GM23338 (cell line): ENCODE data around the gene PID1. TPM values are rescaled to one million over a fixed set of nuclear protein-coding genes. Genes with fewer than 3 reads are reported as not detected.

Experiments used
- ATAC-seq: fragments of 200-7000 bp; cut with Tn5 transposase; 3 replicates; pipeline ENCODE4 v1.9.1; 2020
- DNase-seq: peaks from one replicate; pipeline ENCODE4 v3.0.0-alpha.2; 2015; ENCODE audit warnings: low spot score
- H2AFZ ChIP-seq: fragments of 200-600 bp; sonication (generic); 2 replicates; pipeline ENCODE4 v1.8.0; 2016; ENCODE audit warnings: antibody characterized with exemption, mild to moderate bottlenecking, moderate library complexity
- H3F3A ChIP-seq: fragments of 200-600 bp; sonication (generic); replicated peaks from 2 replicates; pipeline ENCODE4 v1.8.0; 2017; ENCODE audit warnings: antibody characterized with exemption, mixed run types, low read depth
- H3K27ac ChIP-seq: fragments of 200-600 bp; sonication (generic); 2 replicates; pipeline ENCODE4 v1.6.1; 2016; ENCODE audit warnings: low read depth
- H3K27me3 ChIP-seq: fragments of 200-600 bp; sonication (generic); 2 replicates; pipeline ENCODE4 v1.8.0; 2016; ENCODE audit warnings: mild to moderate bottlenecking, mixed run types, moderate library complexity; ENCODE audit not compliant: insufficient read depth
- H3K36me3 ChIP-seq: fragments of 200-600 bp; sonication (generic); 2 replicates; pipeline ENCODE4 v1.8.0; 2016; ENCODE audit warnings: mild to moderate bottlenecking; ENCODE audit not compliant: insufficient read depth
- H3K4me1 ChIP-seq: fragments of 200-600 bp; sonication (generic); 2 replicates; pipeline ENCODE4 v1.8.0; 2016; ENCODE audit warnings: mild to moderate bottlenecking, moderate library complexity; ENCODE audit not compliant: insufficient read depth
- H3K4me2 ChIP-seq: fragments of 200-600 bp; sonication (generic); 2 replicates; pipeline ENCODE4 v1.7.1; 2017; ENCODE audit warnings: mixed run types
- H3K4me3 ChIP-seq: fragments of 200-600 bp; sonication (generic); 2 replicates; pipeline ENCODE4 v1.6.1; 2016; ENCODE audit warnings: mixed run types
- H3K79me2 ChIP-seq: fragments of 200-600 bp; sonication (generic); replicated peaks from 2 replicates; pipeline ENCODE4 v1.8.0; 2017; ENCODE audit warnings: mild to moderate bottlenecking; ENCODE audit not compliant: insufficient read depth
- H3K9me2 ChIP-seq: fragments of 200-600 bp; sonication (generic); 2 replicates; pipeline ENCODE4 v1.8.0; 2017; ENCODE audit not compliant: insufficient read depth
- H4K20me1 ChIP-seq: fragments of 200-600 bp; sonication (generic); replicated peaks from 2 replicates; pipeline ENCODE4 v1.8.0; 2017; ENCODE audit warnings: mild to moderate bottlenecking; ENCODE audit not compliant: insufficient read depth
- H3K27ac Mint-ChIP-seq: 2 replicates; pipeline ENCODE4 v1.8.0; 2020; ENCODE audit warnings: inconsistent platforms, mild to moderate bottlenecking, moderate library complexity, mixed read lengths
- H3K27me3 Mint-ChIP-seq: 3 replicates; pipeline ENCODE4 v1.8.0; 2022; ENCODE audit warnings: low read depth, mild to moderate bottlenecking, moderate library complexity, mixed read lengths, inconsistent platforms; ENCODE audit not compliant: insufficient read depth, poor library complexity
- H3K36me3 Mint-ChIP-seq: 3 replicates; pipeline ENCODE4 v1.8.0; 2021; ENCODE audit warnings: low read depth, mild to moderate bottlenecking, inconsistent platforms, moderate library complexity, mixed read lengths
- H3K4me1 Mint-ChIP-seq: 3 replicates; pipeline ENCODE4 v1.8.0; 2020; ENCODE audit warnings: mild to moderate bottlenecking, inconsistent platforms, mixed read lengths
- H3K4me3 Mint-ChIP-seq: 3 replicates; pipeline ENCODE4 v1.8.0; 2021; ENCODE audit warnings: moderate library complexity, mild to moderate bottlenecking, inconsistent platforms, mixed read lengths
- H3K9me3 Mint-ChIP-seq: 3 replicates; pipeline ENCODE4 v1.8.0; 2020; ENCODE audit warnings: moderate library complexity, mild to moderate bottlenecking, inconsistent platforms, mixed read lengths
- CREB1 ChIP-seq: fragments of 250-450 bp; sonication (Bioruptor Pico); IDR thresholded peaks from 2 replicates; pipeline ENCODE4 v1.5.0; 2020; ENCODE audit warnings: low read depth, mild to moderate bottlenecking, moderate library complexity
- EZH2phosphoT487 ChIP-seq: fragments of 200-600 bp; sonication (generic); IDR thresholded peaks from one replicate; pipeline ENCODE4 v1.8.1; 2018; ENCODE audit warnings: antibody characterized with exemption; ENCODE audit not compliant: unreplicated experiment
- STAT1 ChIP-seq: IDR thresholded peaks from one replicate; pipeline ENCODE4 v1.6.1; 2016; ENCODE audit warnings: antibody characterized with exemption; ENCODE audit not compliant: unreplicated experiment
- ZNF331 ChIP-seq: fragments of 250-450 bp; sonication (Bioruptor Pico); IDR thresholded peaks from 2 replicates; pipeline ENCODE4 v1.5.0; 2020; ENCODE audit warnings: low read depth, mild to moderate bottlenecking, moderate library complexity
- ZNF462 ChIP-seq: fragments of 250-450 bp; sonication (Bioruptor Pico); IDR thresholded peaks from 2 replicates; pipeline ENCODE4 v1.5.0; 2020; ENCODE audit warnings: mild to moderate bottlenecking, moderate library complexity
- polyA plus RNA-seq: library from polyadenylated mRNA; unstranded; fragments of >200 nt; fragmentation: Nextera tagmentation; extraction: Ambion mirVana; gene quantifications from 2 replicates; pipeline ENCODE4 v1.2.1, GENCODE V29; 2016
- total RNA-seq: library from RNA; depleted of rRNA; stranded (reverse); fragments of >200 nt; shearing (Covaris generic); gene quantifications from 2 replicates; pipeline ENCODE4 v1.2.3, GENCODE V29; 2014
- TF ChIP-seq, protein P1 (sequence below), 2 experiments: fragments of 200-600 bp in 1 of 2; sonication (generic) in 1 of 2; conservative IDR thresholded peaks; 2 replicates each; pipeline versions ENCODE4 v1.5.1 to v1.6.1; 2016 to 2017; ENCODE audit warnings: antibody characterized with exemption in 2 of 2, low read depth in 2 of 2, mild to moderate bottlenecking in 2 of 2, moderate library complexity in 1 of 2
- TF ChIP-seq, protein P2 (sequence below): IDR thresholded peaks from one replicate; pipeline ENCODE4 v1.6.1; 2018; ENCODE audit warnings: antibody characterized with exemption; ENCODE audit not compliant: unreplicated experiment

PID1 gene
- total and polyA plus RNA-seq, 2 experiments from 2014 or later, result 1.7 to 2.4 TPM

DNA sequence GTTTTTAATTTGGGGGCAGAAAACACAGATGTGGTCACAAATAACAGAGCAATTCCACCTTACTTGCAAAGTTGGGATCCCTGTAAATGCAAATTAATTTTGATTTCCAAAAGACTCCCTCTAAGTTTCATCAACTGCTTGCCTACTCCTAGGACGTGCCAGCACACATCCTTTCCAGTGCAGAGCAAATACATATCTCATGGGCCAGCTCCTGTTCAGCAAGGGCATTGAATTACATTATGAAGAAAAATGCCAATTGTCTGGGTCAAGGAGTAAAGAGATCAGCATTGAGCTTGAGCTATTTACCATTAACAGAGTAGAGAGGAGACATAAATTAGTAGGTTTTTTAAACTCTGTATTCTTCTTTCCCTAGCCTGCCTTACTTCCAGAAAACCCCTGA lies 18.8 kb downstream of the PID1 start:
- Mint-ChIP-seq H3K4me3 (no peak overlapping the region), H3K27ac (0 out of 2 replicates have a peak overlapping the region, but pooled peaks have one; percentile 25), H3K36me3 (no peaks in the 10 kb centered on the region), H3K27me3 (no peaks in the 10 kb centered on the region), H3K9me3 (no peaks in the 10 kb centered on the region), H3K4me1 (peaks cover 15% of the 10 kb centered on the region)
- no peaks in the 10 kb centered on the region for H3K36me3 ChIP-seq
- peaks cover 4% of the 10 kb centered on the region for H3K9me2 ChIP-seq
- H3K79me2 ChIP-seq, result no peaks in the 10 kb centered on the region
- no peaks in the 10 kb centered on the region for H4K20me1 ChIP-seq
- no peak; the same call in 1 of the 3 replicates for ATAC-seq
- peaks cover 15% of the 10 kb centered on the region for H3K4me1 ChIP-seq
- peak overlapping the region; percentile 13; the same call in 1 of the 2 replicates for H3K4me2 ChIP-seq
- H3K27ac ChIP-seq, result no peak overlapping the region
- TF ChIP-seq ZNF462, result no peak
- no peak for TF ChIP-seq CREB1 (CRISPR knock-in tag)
- no peak for TF ChIP-seq EZH2phosphoT487
- no peak for TF ChIP-seq STAT1
- TF ChIP-seq, protein P1, sequence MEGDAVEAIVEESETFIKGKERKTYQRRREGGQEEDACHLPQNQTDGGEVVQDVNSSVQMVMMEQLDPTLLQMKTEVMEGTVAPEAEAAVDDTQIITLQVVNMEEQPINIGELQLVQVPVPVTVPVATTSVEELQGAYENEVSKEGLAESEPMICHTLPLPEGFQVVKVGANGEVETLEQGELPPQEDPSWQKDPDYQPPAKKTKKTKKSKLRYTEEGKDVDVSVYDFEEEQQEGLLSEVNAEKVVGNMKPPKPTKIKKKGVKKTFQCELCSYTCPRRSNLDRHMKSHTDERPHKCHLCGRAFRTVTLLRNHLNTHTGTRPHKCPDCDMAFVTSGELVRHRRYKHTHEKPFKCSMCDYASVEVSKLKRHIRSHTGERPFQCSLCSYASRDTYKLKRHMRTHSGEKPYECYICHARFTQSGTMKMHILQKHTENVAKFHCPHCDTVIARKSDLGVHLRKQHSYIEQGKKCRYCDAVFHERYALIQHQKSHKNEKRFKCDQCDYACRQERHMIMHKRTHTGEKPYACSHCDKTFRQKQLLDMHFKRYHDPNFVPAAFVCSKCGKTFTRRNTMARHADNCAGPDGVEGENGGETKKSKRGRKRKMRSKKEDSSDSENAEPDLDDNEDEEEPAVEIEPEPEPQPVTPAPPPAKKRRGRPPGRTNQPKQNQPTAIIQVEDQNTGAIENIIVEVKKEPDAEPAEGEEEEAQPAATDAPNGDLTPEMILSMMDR (conservative IDR thresholded peaks at IDR 0.05; ENCODE audit: low read depth in 2 of 2), result no peak
- no peak for TF ChIP-seq ZNF331 (CRISPR knock-in tag)
- TF ChIP-seq, protein P2, sequence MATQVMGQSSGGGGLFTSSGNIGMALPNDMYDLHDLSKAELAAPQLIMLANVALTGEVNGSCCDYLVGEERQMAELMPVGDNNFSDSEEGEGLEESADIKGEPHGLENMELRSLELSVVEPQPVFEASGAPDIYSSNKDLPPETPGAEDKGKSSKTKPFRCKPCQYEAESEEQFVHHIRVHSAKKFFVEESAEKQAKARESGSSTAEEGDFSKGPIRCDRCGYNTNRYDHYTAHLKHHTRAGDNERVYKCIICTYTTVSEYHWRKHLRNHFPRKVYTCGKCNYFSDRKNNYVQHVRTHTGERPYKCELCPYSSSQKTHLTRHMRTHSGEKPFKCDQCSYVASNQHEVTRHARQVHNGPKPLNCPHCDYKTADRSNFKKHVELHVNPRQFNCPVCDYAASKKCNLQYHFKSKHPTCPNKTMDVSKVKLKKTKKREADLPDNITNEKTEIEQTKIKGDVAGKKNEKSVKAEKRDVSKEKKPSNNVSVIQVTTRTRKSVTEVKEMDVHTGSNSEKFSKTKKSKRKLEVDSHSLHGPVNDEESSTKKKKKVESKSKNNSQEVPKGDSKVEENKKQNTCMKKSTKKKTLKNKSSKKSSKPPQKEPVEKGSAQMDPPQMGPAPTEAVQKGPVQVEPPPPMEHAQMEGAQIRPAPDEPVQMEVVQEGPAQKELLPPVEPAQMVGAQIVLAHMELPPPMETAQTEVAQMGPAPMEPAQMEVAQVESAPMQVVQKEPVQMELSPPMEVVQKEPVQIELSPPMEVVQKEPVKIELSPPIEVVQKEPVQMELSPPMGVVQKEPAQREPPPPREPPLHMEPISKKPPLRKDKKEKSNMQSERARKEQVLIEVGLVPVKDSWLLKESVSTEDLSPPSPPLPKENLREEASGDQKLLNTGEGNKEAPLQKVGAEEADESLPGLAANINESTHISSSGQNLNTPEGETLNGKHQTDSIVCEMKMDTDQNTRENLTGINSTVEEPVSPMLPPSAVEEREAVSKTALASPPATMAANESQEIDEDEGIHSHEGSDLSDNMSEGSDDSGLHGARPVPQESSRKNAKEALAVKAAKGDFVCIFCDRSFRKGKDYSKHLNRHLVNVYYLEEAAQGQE, result no peak
- DNase-seq, result no peak
- no peaks in the 10 kb centered on the region for H3K27me3 ChIP-seq
- no peak overlapping the region for H2AFZ ChIP-seq
- no peak overlapping the region for H3K4me3 ChIP-seq
- no peaks in the 10 kb centered on the region for H3F3A ChIP-seq
